Stimulated activated CD8-positive, alpha-beta memory T cell treated with anti-CD3 and anti-CD28 coated beads, Interleukin-7, amount 100 ng/mL, for 1 hour (primary cell): Measurements from ENCODE around the gene TMEM14A.
"Not testable (repeated sequence)": the region's sequence is repeated elsewhere in the genome, so short reads cannot be mapped to it uniquely, and the experiment has no call there.

ENCODE experiments used
- DNase-seq, 2 donors: peaks; one replicate each; pipeline ENCODE4 v3.0.0-alpha.2; 2020; ENCODE audit warnings: low read depth in 2 of 2

The TMEM14A gene

GRCh38 chr6:52657870-52658269 is 13.0 kb upstream of the TMEM14A start:
- no peak for DNase-seq

- DNase-seq: no peak
These were observed 9.4 kb upstream of the TMEM14A start for GRCh38 chr6:52661551-52661950.

GRCh38 chr6:52662031-52662430 is 8.9 kb upstream of the TMEM14A start:
- DNase-seq: no peak

GRCh38 chr6:52663120-52663935 is 7.6 kb upstream of the TMEM14A start:
- DNase-seq: peak; percentile 31 to 35

GRCh38 chr6:52663936-52664185 is 7.1 kb upstream of the TMEM14A start:
- no peak for DNase-seq

DNA sequence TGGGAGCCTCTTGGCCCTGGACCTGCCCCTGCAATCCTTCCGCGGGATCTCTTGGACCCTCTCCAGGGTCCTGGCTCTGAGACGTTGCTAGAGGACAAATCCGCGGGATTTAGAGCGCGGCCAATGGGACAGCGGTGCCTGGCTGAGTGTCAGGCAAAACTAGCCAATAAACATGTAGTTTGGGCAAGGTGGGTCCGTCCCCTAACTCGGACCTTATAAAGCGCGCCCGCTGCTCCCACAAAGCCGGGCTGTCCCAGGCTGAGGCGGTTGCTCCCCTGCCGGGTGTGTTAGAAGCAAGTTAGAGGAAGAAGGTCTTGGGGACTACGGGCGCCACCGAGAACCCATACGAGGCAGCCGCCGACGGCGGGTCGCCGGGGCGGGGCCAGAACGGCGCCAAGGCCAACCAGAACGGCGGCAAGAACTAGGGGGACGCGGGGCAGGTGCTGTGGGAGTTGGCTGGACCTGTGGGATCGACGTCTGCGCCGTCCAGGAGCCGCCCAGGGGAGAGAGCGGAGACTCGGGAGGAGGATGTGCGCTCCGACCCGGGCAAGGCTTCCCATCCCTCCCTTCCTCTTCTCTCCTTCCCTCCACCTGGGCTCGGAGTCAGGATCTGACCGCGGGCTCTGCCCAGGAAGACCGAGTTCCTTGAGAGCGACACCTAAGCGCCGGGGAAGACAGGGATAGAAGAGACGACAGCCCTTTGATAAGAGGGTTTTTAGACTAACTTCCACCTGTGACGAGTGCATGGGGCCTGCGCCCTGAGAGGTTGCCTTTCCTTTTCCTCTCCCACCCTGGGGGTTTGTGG is 6.5 kb upstream of the TMEM14A start:
- peak in 1 of 2 donors; percentile 19 for DNase-seq

DNA sequence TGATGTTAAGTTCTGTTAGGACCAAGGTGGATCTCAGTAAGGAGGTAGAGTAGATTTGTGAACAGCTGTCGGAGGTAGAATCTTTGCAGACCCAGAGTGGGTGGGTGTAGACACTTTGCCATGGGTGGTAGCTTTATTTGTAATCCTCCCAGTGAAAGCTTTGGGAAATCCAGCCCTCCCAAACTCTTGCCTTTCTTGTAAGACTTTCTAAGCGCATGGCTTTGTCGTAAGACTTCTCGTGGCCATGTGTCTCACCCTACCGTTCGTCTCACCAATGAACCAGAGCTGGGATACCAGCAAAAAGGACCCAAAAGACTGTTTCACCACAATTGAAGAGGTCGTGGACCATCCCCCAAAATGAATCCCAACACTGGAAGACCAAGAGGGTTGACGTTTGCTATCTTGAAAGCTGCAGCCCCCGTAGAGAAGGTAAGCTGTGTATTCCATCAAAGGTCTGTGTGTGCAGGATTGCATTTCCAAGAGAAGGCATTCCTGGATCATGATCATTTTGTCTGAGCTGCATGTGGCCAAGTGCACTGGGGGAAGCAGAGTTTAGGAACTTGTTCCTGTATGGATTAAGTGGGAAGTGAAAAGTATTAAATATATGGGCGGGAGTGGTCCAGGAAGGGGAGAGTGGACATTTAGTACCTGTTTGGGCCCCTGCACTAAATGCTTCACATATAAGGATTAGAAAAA is 5.8 kb upstream of the TMEM14A start:
- DNase-seq: no peak

- no peak for DNase-seq
These were observed 4.8 kb upstream of the TMEM14A start for GRCh38 chr6:52666071-52666470.

DNA sequence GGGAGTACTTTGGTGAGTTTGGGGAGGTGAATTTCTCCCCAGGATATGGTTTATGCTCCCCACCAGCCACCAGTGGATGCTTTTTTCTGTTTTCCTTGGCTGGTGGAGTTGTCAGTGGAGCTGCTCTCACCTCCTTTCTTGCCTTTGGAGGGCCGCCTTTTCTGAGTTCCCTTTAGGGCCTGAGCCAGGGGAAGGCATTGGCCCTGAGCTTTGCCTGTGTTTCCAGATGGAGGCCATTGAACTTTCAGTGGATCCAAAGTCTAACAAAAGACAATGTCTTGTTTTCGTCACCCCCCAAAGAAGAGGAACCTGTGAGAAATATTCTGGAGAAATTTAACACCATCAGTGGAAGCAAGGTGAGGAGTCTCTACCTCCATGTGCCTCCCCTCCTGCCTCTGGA is 4.4 kb upstream of the TMEM14A start:
- DNase-seq: no peak

- DNase-seq: no peak
These were observed 3.3 kb upstream of the TMEM14A start for GRCh38 chr6:52667572-52667971.

- DNase-seq: no peak
These were observed 763 bp downstream of the TMEM14A start for GRCh38 chr6:52671676-52672075.

DNA sequence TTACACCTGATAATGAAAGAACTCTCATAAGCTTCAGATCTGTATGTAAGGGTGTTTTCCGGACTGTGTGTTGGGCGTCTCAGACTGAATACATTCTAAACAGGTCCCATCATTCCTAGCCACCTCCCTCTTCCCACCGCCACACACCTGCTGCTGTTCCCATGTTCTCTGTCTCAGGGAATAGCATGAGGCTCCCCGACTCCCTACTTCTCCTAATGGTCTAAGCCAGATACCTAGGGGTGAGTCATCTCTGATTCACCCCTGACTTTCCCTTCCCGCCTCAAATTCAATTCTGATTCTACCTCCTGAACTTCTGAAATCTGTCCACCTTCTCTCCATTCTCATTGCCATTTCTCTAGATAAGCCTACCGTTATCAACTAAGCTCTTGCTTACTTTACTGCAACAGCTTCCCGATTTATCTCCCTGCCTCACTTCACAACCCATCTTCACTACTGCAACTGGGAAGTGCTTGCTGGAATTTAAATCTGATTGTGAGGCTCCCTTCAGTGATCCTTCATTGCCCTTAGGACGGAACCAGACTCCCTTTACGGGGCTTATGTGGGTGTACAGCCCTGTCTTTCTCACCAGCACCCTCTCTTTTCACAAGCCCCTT is 1.6 kb downstream of the TMEM14A start:
- no peak for DNase-seq

GRCh38 chr6:52674666-52675065 is 3.8 kb downstream of the TMEM14A start:
- DNase-seq: no peak

- no peak for DNase-seq
These were observed 4.5 kb downstream of the TMEM14A start for GRCh38 chr6:52675372-52675771.

DNA sequence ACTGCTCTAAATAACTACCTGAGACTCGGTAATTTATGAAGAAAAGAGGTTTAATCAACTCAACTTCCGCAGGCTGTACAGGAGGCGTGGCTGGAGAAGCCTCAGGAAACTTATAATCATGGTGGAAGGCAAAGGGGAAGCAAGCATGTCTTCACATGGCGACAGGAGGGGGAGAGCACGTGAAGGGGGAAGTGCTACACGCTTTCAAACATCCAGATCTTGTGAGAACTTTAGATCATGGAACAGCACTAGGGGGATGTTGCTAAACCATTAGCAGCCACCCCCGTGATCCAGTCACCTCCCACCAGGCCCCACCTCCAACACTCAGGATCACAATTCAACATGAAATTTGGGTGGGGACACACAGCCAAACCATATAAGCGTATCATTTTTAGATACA is 5.7 kb downstream of the TMEM14A start:
- not testable (repeated sequence) for DNase-seq

GRCh38 chr6:52681416-52681815 is 10.5 kb downstream of the TMEM14A start:
- no peak for DNase-seq

DNA sequence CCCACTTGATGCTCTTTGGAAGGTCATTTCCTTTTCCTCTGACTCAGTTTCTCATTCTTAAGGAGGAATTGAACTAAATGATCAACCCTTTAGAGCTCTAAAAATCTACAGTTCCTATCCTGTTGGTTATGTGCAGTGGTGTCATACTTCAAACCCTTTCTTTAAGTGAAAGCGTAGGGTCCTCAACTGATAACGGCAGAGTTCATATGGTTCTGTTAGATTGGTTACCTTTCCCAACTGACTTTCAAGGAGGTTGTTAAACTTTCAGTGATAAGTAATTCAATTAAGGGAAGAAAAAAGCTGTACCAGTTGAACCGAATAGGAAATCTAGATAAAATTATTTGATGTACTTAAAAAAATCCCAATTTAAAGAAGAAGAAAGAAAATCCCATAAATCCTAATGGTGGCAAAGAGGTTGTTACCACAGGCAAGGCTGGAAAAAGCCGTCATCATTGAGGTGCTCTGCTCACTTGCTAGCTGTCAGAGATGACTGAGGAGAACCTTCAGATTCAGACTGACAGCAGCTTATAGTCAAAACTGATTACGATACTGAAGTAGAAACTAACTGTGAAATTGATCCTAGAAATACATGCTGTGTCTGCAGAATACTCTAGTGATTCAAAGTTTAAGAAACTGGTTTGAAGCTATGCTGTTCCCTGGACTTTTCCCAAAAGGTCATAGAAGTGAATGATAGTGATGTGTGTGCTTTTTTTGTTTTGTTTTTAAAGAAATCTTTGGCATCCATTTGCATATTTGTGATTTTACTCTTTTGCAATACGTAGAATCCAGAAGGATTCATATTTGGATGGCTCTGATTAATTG is 16.2 kb downstream of the TMEM14A start:
- no peak for DNase-seq

GRCh38 chr6:52689857-52690256 is 18.9 kb downstream of the TMEM14A start:
- no peak for DNase-seq

- no peak for DNase-seq
These were observed 20.8 kb downstream of the TMEM14A start for GRCh38 chr6:52691718-52692117.

DNA sequence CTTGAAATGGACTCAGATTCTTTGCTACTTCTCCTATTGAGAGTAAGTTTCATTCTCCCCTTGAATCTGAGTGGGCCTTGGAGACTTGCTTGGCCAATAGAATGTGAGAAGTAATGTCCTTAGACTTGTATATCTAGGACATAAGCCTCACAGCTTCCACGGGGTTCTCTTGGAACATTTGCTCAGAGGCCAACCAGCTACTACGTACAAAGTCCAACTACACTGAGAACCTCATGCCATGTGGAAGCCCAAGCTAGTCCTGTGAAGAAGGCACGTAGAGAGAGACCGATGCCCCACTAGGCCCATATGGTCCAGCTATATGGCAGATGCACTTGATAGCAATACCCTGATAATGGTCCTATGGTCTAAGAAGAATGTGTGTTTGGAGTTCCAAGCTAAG is 22.9 kb downstream of the TMEM14A start:
- DNase-seq: no peak

GRCh38 chr6:52694404-52694803 is 23.5 kb downstream of the TMEM14A start:
- DNase-seq: no peak
